Karpas-422 (cell line): Measurements from ENCODE around the gene IYD. TPM values are rescaled to one million over a fixed set of nuclear protein-coding genes. Genes with fewer than 3 reads are reported as not detected.
"Not testable (repeated sequence)": the region's sequence is repeated elsewhere in the genome, so short reads cannot be mapped to it uniquely, and the experiment has no call there.

ENCODE experiments used
- DNase-seq: peaks from one replicate; pipeline ENCODE4 v3.0.0-alpha.2; 2015
- H2AFZ ChIP-seq: fragments of 200-600 bp; sonication (generic); 2 replicates; pipeline ENCODE4 v1.6.1; 2014; ENCODE audit warnings: antibody characterized with exemption, low read length, mixed read lengths
- H3K27ac ChIP-seq: fragments of 200-600 bp; sonication (generic); 2 replicates; pipeline ENCODE4 v1.5.1; 2014; ENCODE audit warnings: mild to moderate bottlenecking, low read length, moderate library complexity
- H3K27me3 ChIP-seq: fragments of 200-600 bp; sonication (generic); 2 replicates; pipeline ENCODE4 v1.6.1; 2014; ENCODE audit warnings: low read length, mixed read lengths
- H3K36me3 ChIP-seq: fragments of 200-600 bp; sonication (generic); 2 replicates; pipeline ENCODE4 v1.6.1; 2014; ENCODE audit warnings: low read length, mixed read lengths; ENCODE audit not compliant: insufficient read depth
- H3K4me1 ChIP-seq: fragments of 200-600 bp; sonication (generic); 2 replicates; pipeline ENCODE4 v1.6.1; 2014; ENCODE audit warnings: mild to moderate bottlenecking, low read length, mixed read lengths
- H3K4me2 ChIP-seq: fragments of 200-600 bp; sonication (generic); 2 replicates; pipeline ENCODE4 v1.6.1; 2014; ENCODE audit warnings: low read length, low read depth, mild to moderate bottlenecking; ENCODE audit not compliant: poor library complexity, severe bottlenecking
- H3K4me3 ChIP-seq: fragments of 200-600 bp; sonication (generic); 2 replicates; pipeline ENCODE4 v1.5.1; 2014; ENCODE audit warnings: mild to moderate bottlenecking, antibody characterized with exemption, low read length, mixed read lengths
- H3K79me2 ChIP-seq: fragments of 200-600 bp; sonication (generic); 2 replicates; pipeline ENCODE4 v1.6.1; 2014; ENCODE audit warnings: mild to moderate bottlenecking, low read length, mixed read lengths
- H3K9ac ChIP-seq: fragments of 200-600 bp; sonication (generic); 2 replicates; pipeline ENCODE4 v1.6.0; 2014; ENCODE audit warnings: low read length
- H3K9me2 ChIP-seq: fragments of 200-600 bp; sonication (generic), shearing (Covaris generic); replicated peaks from 2 replicates; pipeline ENCODE4 v1.6.0; 2014; ENCODE audit warnings: mild to moderate bottlenecking, low read length, moderate library complexity; ENCODE audit not compliant: insufficient read depth
- H3K9me3 ChIP-seq: fragments of 300-700, 200-600 bp; sonication (generic); 2 replicates; pipeline ENCODE4 v1.6.1; 2014; ENCODE audit warnings: low read length, mixed read lengths
- H4K20me1 ChIP-seq: fragments of 200-600 bp; sonication (generic); 2 replicates; pipeline ENCODE4 v1.6.1; 2014; ENCODE audit warnings: mild to moderate bottlenecking, antibody characterized with exemption, low read length, low read depth; ENCODE audit not compliant: insufficient read depth
- total RNA-seq: library from RNA; depleted of rRNA; stranded (reverse); fragments of >200 nt; shearing (Covaris generic); gene quantifications from 2 replicates; pipeline ENCODE4 v1.2.3, GENCODE V29; 2014; ENCODE audit warnings: low replicate concordance

Gene IYD
- total RNA-seq, 1 experiment from 2014 or later: not detected

DNA sequence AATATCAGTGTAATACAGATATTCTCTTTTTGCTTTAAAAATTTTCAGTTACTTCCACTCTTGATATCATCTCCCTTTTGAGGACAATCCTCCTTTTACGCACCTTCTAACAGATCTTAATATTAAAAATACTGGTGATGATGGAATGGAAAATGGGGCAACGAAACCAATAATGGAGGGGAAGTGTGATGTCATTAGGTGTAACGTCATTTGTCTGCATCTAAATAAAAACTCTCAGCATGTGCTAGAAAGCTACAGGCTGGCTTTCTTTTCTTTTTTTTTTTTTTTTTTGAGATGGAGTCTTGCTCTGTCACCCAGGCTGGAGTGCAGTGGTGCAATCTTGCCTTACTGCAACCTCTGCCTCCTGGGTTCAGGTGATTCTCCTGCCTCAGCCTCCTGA is 66.5 kb downstream of the IYD start:
- Histone ChIP-seq H3K4me2 (no peak overlapping the region), H4K20me1 (no peaks in the 10 kb centered on the region), H3K27me3 (no peaks in the 10 kb centered on the region; the same call in 1 of the 2 replicates), H3K9ac (no peak overlapping the region), H3K4me1 (no peaks in the 10 kb centered on the region), H3K9me3 (no peaks in the 10 kb centered on the region), H2AFZ (no peak overlapping the region), H3K79me2 (no peaks in the 10 kb centered on the region), H3K9me2 (no peaks in the 10 kb centered on the region), H3K4me3 (no peak overlapping the region), H3K36me3 (no peaks in the 10 kb centered on the region), H3K27ac (no peak overlapping the region)
- DNase-seq: no peak

DNA sequence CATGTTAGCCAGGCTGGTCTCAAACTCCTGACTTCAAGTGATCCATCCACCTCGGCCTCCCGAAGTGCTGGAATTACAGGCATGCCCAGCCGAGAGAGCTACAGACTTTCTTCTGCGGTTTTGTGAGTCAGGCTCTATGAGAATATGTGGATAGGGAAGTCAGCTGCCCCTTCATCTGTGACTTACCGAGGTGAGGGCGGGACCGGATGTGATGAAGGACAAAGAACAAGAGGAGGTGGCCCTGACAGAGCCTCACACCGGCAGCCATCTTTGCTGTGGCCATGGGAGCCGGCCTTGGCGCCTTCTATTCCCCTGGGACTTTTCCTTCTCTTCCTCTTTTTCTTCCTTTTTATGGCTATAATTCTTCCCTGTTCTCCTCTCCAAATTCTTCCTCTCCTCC is 67.0 kb downstream of the IYD start:
- Histone ChIP-seq H3K79me2 (no peaks in the 10 kb centered on the region), H3K4me1 (no peaks in the 10 kb centered on the region), H3K9ac (no peak overlapping the region), H3K4me3 (no peak overlapping the region), H3K27ac (no peak overlapping the region), H4K20me1 (no peaks in the 10 kb centered on the region), H3K36me3 (no peaks in the 10 kb centered on the region), H2AFZ (no peak overlapping the region), H3K4me2 (no peak overlapping the region), H3K9me3 (no peaks in the 10 kb centered on the region), H3K9me2 (no peaks in the 10 kb centered on the region), H3K27me3 (no peaks in the 10 kb centered on the region; the same call in 1 of the 2 replicates)
- no peak for DNase-seq

- no peaks in the 10 kb centered on the region; the same call in 1 of the 2 replicates for H3K27me3 ChIP-seq
Observed at GRCh38 chr6:150439373-150439772, 70.6 kb downstream of the IYD start.

DNA sequence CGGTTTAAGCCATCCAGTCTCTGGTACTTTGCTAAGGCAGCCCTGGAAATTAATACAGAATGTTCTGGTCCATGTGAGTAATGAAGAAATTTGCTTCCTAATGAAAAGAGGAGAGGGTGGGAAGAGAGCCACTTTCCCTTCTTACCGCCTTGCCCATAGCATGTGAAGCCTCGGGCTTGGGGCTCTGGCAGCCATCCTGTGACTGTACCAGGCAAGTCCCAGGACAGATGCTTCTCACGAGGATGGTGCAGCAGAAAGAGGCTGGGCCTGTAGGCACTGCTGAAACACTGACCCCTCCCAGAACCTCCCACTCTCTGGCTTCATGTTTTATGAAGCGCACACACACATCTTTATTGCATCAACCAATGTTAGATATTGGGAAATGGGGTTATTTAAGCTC is 74.8 kb downstream of the IYD start:
- no peaks in the 10 kb centered on the region; the same call in 1 of the 2 replicates for H3K27me3 ChIP-seq

More at GRCh38 chr6:150439373-150439772, 70.6 kb downstream of the IYD start:
- Histone ChIP-seq H3K4me3 (no peak overlapping the region), H3K9me2 (no peaks in the 10 kb centered on the region), H3K9ac (no peak overlapping the region), H3K9me3 (no peaks in the 10 kb centered on the region), H4K20me1 (no peaks in the 10 kb centered on the region), H3K27ac (no peak overlapping the region), H3K4me2 (no peak overlapping the region), H3K36me3 (no peaks in the 10 kb centered on the region), H2AFZ (no peak overlapping the region), H3K4me1 (no peaks in the 10 kb centered on the region), H3K79me2 (no peaks in the 10 kb centered on the region)
- no peak for DNase-seq

DNA sequence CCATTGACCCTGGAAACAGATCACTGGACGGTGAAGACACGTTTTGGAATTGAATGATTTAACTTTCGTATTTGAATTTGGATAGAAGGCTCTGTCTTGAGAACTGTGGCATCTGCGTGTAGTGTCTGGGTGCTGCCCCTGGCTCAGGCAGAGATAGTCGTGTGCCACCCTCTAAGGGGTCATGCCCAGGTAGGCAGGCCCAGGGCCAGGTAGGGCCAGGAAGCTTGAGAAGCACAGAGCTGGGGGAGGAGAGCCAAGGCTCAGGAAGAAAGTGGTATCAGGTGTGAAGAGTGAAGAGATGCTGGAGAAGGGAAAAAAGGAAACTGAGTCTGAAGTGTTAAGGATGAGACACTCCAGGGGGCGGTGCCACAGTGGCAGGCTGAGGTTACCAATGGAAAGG is 75.5 kb downstream of the IYD start:
- no peak overlapping the region for H3K4me3 ChIP-seq
- DNase-seq: no peak
- no peaks in the 10 kb centered on the region for H3K36me3 ChIP-seq
- H4K20me1 ChIP-seq: no peaks in the 10 kb centered on the region
- H3K9me3 ChIP-seq: no peaks in the 10 kb centered on the region
- no peaks in the 10 kb centered on the region for H3K79me2 ChIP-seq
- no peaks in the 10 kb centered on the region for H3K9me2 ChIP-seq
- no peaks in the 10 kb centered on the region; the same call in 1 of the 2 replicates for H3K27me3 ChIP-seq
- no peaks in the 10 kb centered on the region for H3K4me1 ChIP-seq
- no peak overlapping the region for H3K9ac ChIP-seq
- H2AFZ ChIP-seq: no peak overlapping the region
- no peak overlapping the region for H3K27ac ChIP-seq
- H3K4me2 ChIP-seq: no peak overlapping the region

More for the DNA sequence above, 74.8 kb downstream of the IYD start:
- Histone ChIP-seq H3K4me2 (no peak overlapping the region), H3K4me1 (no peaks in the 10 kb centered on the region), H3K4me3 (no peak overlapping the region), H3K36me3 (no peaks in the 10 kb centered on the region), H3K27ac (no peak overlapping the region), H3K9me2 (no peaks in the 10 kb centered on the region), H2AFZ (no peak overlapping the region), H3K79me2 (no peaks in the 10 kb centered on the region), H3K9me3 (no peaks in the 10 kb centered on the region), H3K9ac (no peak overlapping the region), H4K20me1 (no peaks in the 10 kb centered on the region)
- no peak for DNase-seq

- no peak for DNase-seq
- no peak overlapping the region for H2AFZ ChIP-seq
- H3K9ac ChIP-seq: no peak overlapping the region
- no peaks in the 10 kb centered on the region for H3K9me3 ChIP-seq
- no peak overlapping the region for H3K4me3 ChIP-seq
- H3K27me3 ChIP-seq: no peaks in the 10 kb centered on the region
- no peaks in the 10 kb centered on the region for H3K4me1 ChIP-seq
- H3K4me2 ChIP-seq: no peak overlapping the region
- no peaks in the 10 kb centered on the region for H3K79me2 ChIP-seq
- H4K20me1 ChIP-seq: no peaks in the 10 kb centered on the region
- no peak overlapping the region for H3K27ac ChIP-seq
- H3K36me3 ChIP-seq: no peaks in the 10 kb centered on the region
- H3K9me2 ChIP-seq: no peaks in the 10 kb centered on the region
Observed at GRCh38 chr6:150445486-150445885, 76.7 kb downstream of the IYD start.

DNA sequence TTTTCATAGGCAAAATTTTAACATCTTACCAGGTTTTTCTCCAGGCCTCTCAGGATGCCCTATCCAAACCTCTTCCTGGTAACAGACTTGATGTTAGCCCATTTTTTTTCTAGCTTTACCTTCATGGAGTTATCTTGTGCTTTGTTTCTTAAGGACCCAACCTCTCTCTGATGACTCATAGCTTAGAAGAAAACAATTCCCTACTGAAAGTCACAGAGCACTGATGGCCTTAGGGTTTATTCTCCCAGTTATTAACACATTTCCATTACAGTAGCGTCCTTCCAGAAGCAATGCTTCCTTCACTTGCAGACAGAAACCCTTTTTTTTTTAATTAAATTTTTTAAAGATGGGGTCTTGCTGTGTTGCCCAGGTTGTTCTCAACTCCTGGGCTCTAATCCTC is 79.4 kb downstream of the IYD start:
- no peaks in the 10 kb centered on the region for H3K9me2 ChIP-seq
- no peak overlapping the region for H2AFZ ChIP-seq
- no peaks in the 10 kb centered on the region for H3K4me1 ChIP-seq
- no peak for DNase-seq
- H3K36me3 ChIP-seq: no peaks in the 10 kb centered on the region
- no peaks in the 10 kb centered on the region for H3K9me3 ChIP-seq
- H4K20me1 ChIP-seq: no peaks in the 10 kb centered on the region
- H3K4me2 ChIP-seq: no peak overlapping the region
- no peak overlapping the region for H3K9ac ChIP-seq
- no peak overlapping the region for H3K4me3 ChIP-seq
- no peaks in the 10 kb centered on the region for H3K79me2 ChIP-seq
- no peak overlapping the region for H3K27ac ChIP-seq
- no peaks in the 10 kb centered on the region for H3K27me3 ChIP-seq

DNA sequence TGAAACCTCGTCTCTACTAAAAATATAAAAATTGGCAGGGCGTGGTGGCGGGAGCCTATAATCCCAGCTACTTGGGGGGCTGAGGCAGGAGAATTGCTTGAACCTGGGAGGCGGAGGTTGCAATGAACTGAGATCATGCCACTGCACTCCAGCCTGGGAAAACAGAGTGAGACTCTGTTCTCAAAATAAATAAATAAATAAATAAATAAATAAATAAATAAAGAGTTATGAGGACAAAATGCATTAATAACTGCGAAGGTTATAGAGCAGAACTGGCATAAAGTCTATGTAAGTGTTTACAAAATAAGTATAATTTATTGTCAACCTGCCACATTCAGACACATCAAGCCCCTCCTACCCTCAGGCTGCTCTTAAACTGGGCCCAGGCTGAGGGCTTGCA is 80.2 kb downstream of the IYD start:
- H3K27ac ChIP-seq, H3K4me2 ChIP-seq, H3K9ac ChIP-seq, H3K79me2 ChIP-seq, DNase-seq, H3K4me3 ChIP-seq, H3K9me2 ChIP-seq, H3K36me3 ChIP-seq, H3K27me3 ChIP-seq, H3K9me3 ChIP-seq, H2AFZ ChIP-seq, H3K4me1 ChIP-seq, H4K20me1 ChIP-seq: not testable (repeated sequence)

DNA sequence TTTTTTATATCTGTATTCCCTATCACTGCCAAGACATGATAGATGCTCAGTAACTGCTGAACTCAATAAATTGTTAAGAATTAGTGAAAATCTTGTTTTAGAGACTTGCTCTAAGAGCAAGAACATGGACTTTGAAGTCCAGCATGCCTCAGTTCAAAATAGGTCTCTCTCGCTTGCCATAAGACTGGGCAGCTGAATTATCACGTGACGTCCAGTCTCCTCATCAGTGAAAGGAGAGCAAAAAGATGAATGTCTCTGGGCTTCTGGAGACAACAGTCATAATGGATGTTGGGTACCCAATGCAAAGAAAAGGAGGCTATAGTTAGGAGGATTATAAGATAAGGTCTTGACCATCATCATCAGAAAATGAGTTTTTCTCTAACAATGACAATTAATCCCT is 82.1 kb downstream of the IYD start:
- no peaks in the 10 kb centered on the region for H3K27me3 ChIP-seq
- no peak overlapping the region for H2AFZ ChIP-seq
- H3K79me2 ChIP-seq: no peaks in the 10 kb centered on the region
- H3K27ac ChIP-seq: no peak overlapping the region
- no peaks in the 10 kb centered on the region for H3K9me3 ChIP-seq
- peaks cover 18% of the 10 kb centered on the region for H3K4me1 ChIP-seq
- no peak for DNase-seq
- no peak overlapping the region for H3K9ac ChIP-seq
- H3K36me3 ChIP-seq: no peaks in the 10 kb centered on the region
- no peak overlapping the region for H3K4me2 ChIP-seq
- H3K4me3 ChIP-seq: no peak overlapping the region
- no peaks in the 10 kb centered on the region for H4K20me1 ChIP-seq
- H3K9me2 ChIP-seq: no peaks in the 10 kb centered on the region
